Esophagus squamous epithelium (tissue), 4 donors: ENCODE measurements around the gene WDR73.

Experiments used
- CTCF ChIP-seq, 6 experiments: fragments of 450-650 bp in 4 of 6; fragments of 200-600 bp in 2 of 6; sonication (generic) in 2 of 6; IDR thresholded peaks; one replicate each; pipeline ENCODE4 v1.5.1; 2016 to 2019; ENCODE audit warnings: antibody characterized with exemption in 6 of 6, mild to moderate bottlenecking in 4 of 6, moderate library complexity in 4 of 6
- POLR2A ChIP-seq, 4 donors: fragments of 450-650 bp; IDR thresholded peaks; one replicate each; pipeline ENCODE4 v1.6.1; 2017; ENCODE audit warnings: antibody characterized with exemption in 4 of 4, mild to moderate bottlenecking in 4 of 4, moderate library complexity in 3 of 4

DNA sequence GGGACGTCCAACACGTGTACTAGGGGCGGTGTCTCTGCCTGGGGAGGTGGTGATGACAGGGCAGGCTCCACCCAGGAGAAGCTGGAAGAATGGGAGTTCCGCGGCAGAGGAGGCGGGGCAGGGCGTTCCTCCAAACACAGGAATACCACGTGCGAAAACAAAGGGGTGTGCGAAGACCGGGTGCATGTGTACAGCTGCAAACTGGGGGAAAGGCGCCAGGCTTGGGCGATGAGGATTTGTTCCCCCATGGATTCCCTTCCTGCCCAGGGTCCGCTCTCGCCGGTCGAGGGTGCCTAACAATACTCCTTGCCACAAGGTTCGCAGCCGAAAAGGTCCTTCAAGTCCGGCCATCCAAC, 53.8 kb downstream of the WDR73 start:
- TF ChIP-seq CTCF (IDR thresholded peaks at IDR 0.05) (no peak), POLR2A (IDR thresholded peaks at IDR 0.05) (no peak)
